CD8-positive, alpha-beta memory T cell (primary cell): ENCODE measurements around the gene FAM163A. TPM values are rescaled to one million over a fixed set of nuclear protein-coding genes. Genes with fewer than 3 reads are reported as not detected.
"Not testable (repeated sequence)": the region's sequence is repeated elsewhere in the genome, so short reads cannot be mapped to it uniquely, and the experiment has no call there.

ENCODE experiments used
- CTCF ChIA-PET: fragments of 350-600 bp; sonication (Branson Sonifier 250); formaldehyde crosslinking; loops from one replicate; lab custom pipeline; 2021; ENCODE audit warnings: antibody characterized with exemption; lab: Charles Lee
- POLR2A ChIA-PET: fragments of 350-600 bp; sonication (Branson Sonifier 250); formaldehyde crosslinking; loops from one replicate; lab custom pipeline; 2021; ENCODE audit warnings: antibody characterized with exemption; lab: Charles Lee
- DNase-seq, 5 donors: peaks; one replicate each; pipeline versions ENCODE4 v3.0.0 to v3.0.0-alpha.2; 2020 to 2022; ENCODE audit warnings: mixed read lengths in 1 of 5
- H3K27ac ChIP-seq: one replicate; pipeline ENCODE4 v1.7.0; 2013; ENCODE audit warnings: low read depth, mild to moderate bottlenecking, low read length, moderate library complexity
- H3K27me3 ChIP-seq: 2 replicates; pipeline ENCODE4 v1.7.0; 2013; ENCODE audit warnings: low read length, mild to moderate bottlenecking; ENCODE audit not compliant: insufficient read depth, poor library complexity, severe bottlenecking
- H3K36me3 ChIP-seq: 2 replicates; pipeline ENCODE4 v1.7.0; 2013; ENCODE audit warnings: mild to moderate bottlenecking, low read length, moderate library complexity; ENCODE audit not compliant: insufficient read depth
- H3K4me1 ChIP-seq: 2 replicates; pipeline ENCODE4 v1.7.0; 2013; ENCODE audit warnings: mild to moderate bottlenecking, low read length, moderate library complexity; ENCODE audit not compliant: insufficient read depth
- H3K4me3 ChIP-seq: 2 replicates; pipeline ENCODE4 v1.7.0; 2013; ENCODE audit warnings: mild to moderate bottlenecking, low read length
- H3K9me3 ChIP-seq: 2 replicates; pipeline ENCODE4 v1.7.0; 2013; ENCODE audit warnings: mild to moderate bottlenecking, low read length
- H3K27ac Mint-ChIP-seq, 8 donors: one replicate each; pipeline ENCODE4 v1.8.0; 2020 to 2021; ENCODE audit warnings: mixed read lengths in 8 of 8, mild to moderate bottlenecking in 6 of 8, inconsistent platforms in 3 of 8, moderate library complexity in 3 of 8
- H3K27me3 Mint-ChIP-seq, 2 donors: one replicate each; pipeline ENCODE4 v1.8.0; 2020 to 2021; ENCODE audit warnings: mixed read lengths in 2 of 2, mild to moderate bottlenecking in 1 of 2, moderate library complexity in 1 of 2
- H3K36me3 Mint-ChIP-seq, 3 donors: one replicate each; pipeline ENCODE4 v1.8.0; 2020 to 2021; ENCODE audit warnings: mixed read lengths in 3 of 3, inconsistent platforms in 1 of 3, mild to moderate bottlenecking in 1 of 3
- H3K4me1 Mint-ChIP-seq, 3 donors: one replicate each; pipeline ENCODE4 v1.8.0; 2020 to 2021; ENCODE audit warnings: mixed read lengths in 3 of 3, inconsistent platforms in 1 of 3, mild to moderate bottlenecking in 1 of 3
- H3K4me3 Mint-ChIP-seq, 7 donors: one replicate each; pipeline ENCODE4 v1.8.0; 2020 to 2021; ENCODE audit warnings: mixed read lengths in 7 of 7, mild to moderate bottlenecking in 6 of 7, moderate library complexity in 4 of 7, inconsistent platforms in 2 of 7
- H3K9me3 Mint-ChIP-seq, 5 donors: one replicate each; pipeline ENCODE4 v1.8.0; 2020 to 2022; ENCODE audit warnings: mixed read lengths in 5 of 5, mild to moderate bottlenecking in 3 of 5, moderate library complexity in 2 of 5, inconsistent platforms in 1 of 5
- polyA plus RNA-seq: library from polyadenylated mRNA; unstranded; fragments of 300-500 nt; fragmentation: Illumina TruSeq; gene quantifications from one replicate; pipeline ENCODE4 v1.2.3, GENCODE V29; 2021
- total RNA-seq, 2 experiments: library from RNA; stranded (reverse); gene quantifications; one replicate each; pipeline ENCODE4 v1.2.3, GENCODE V29; 2021

The FAM163A gene
- total and polyA plus RNA-seq, 3 experiments from 2014 or later = not detected

GRCh38 chr1:179798864-179799516, 55.9 kb downstream of the FAM163A start:
- Histone ChIP-seq H3K4me1 (no peaks in the 10 kb centered on the region), H3K27ac (no peak overlapping the region), H3K4me3 (no peak overlapping the region), H3K9me3 (no peaks in the 10 kb centered on the region), H3K27me3 (no peaks in the 10 kb centered on the region), H3K36me3 (no peaks in the 10 kb centered on the region)
- ChIA-PET POLR2A (no interaction called here), CTCF (interaction anchor here (1.5 to 2.3 kb wide), 2 partner anchors 11 to 16 kb away, joined by 8 to 10 read pairs; no protein-coding TSS in a partner anchor)
- no peak overlapping the region for H3K27ac Mint-ChIP-seq
- no peaks in the 10 kb centered on the region for H3K36me3 Mint-ChIP-seq
- H3K4me3 Mint-ChIP-seq = no peak overlapping the region
- peaks cover 0 to 6% of the 10 kb centered on the region in 2 donors for H3K27me3 Mint-ChIP-seq
- no peak for DNase-seq
- H3K9me3 Mint-ChIP-seq = no peaks in the 10 kb centered on the region
- H3K4me1 Mint-ChIP-seq = no peaks in the 10 kb centered on the region

- H3K4me1 ChIP-seq = no peaks in the 10 kb centered on the region
- H3K36me3 ChIP-seq = no peaks in the 10 kb centered on the region
- H3K9me3 ChIP-seq = no peaks in the 10 kb centered on the region
- H3K27me3 ChIP-seq = no peaks in the 10 kb centered on the region
- ChIA-PET POLR2A (no interaction called here), CTCF (interaction anchor here (1.1 to 1.5 kb wide), 2 partner anchors 10 to 14 kb away, joined by 3 to 4 read pairs; no protein-coding TSS in a partner anchor)
- no peaks in the 10 kb centered on the region for H3K36me3 Mint-ChIP-seq
- no peak for DNase-seq
- no peak overlapping the region for H3K4me3 ChIP-seq
- H3K4me3 Mint-ChIP-seq = no peak overlapping the region
- no peak overlapping the region for H3K27ac ChIP-seq
- peaks cover 5 to 6% of the 10 kb centered on the region in 2 donors for H3K27me3 Mint-ChIP-seq
- no peak overlapping the region for H3K27ac Mint-ChIP-seq
- no peaks in the 10 kb centered on the region for H3K4me1 Mint-ChIP-seq
- H3K9me3 Mint-ChIP-seq = no peaks in the 10 kb centered on the region
Observed at GRCh38 chr1:179800481-179800880, 57.4 kb downstream of the FAM163A start.

GRCh38 chr1:179803104-179803503, 60.0 kb downstream of the FAM163A start:
- no peaks in the 10 kb centered on the region for H3K36me3 ChIP-seq
- ChIA-PET CTCF (interaction anchor here (0.6 to 1.4 kb wide), 2 partner anchors 12 to 30 kb away, joined by 3 read pairs; no protein-coding TSS in a partner anchor), POLR2A (no interaction called here)
- no peaks in the 10 kb centered on the region for H3K4me1 ChIP-seq
- no peak overlapping the region for H3K27ac Mint-ChIP-seq
- no peaks in the 10 kb centered on the region for H3K4me1 Mint-ChIP-seq
- no peak overlapping the region for H3K27ac ChIP-seq
- no peaks in the 10 kb centered on the region for H3K9me3 ChIP-seq
- H3K9me3 Mint-ChIP-seq = no peaks in the 10 kb centered on the region
- H3K4me3 ChIP-seq = no peak overlapping the region
- no peaks in the 10 kb centered on the region for H3K27me3 ChIP-seq
- H3K36me3 Mint-ChIP-seq = no peaks in the 10 kb centered on the region
- no peak overlapping the region for H3K4me3 Mint-ChIP-seq
- peaks cover 5 to 13% of the 10 kb centered on the region in 2 donors for H3K27me3 Mint-ChIP-seq
- no peak for DNase-seq

- no peaks in the 10 kb centered on the region for H3K36me3 ChIP-seq
- H3K27ac ChIP-seq = no peak overlapping the region
- Mint-ChIP-seq H3K9me3 (no peaks in the 10 kb centered on the region), H3K36me3 (no peaks in the 10 kb centered on the region), H3K4me1 (no peaks in the 10 kb centered on the region), H3K27me3 (peaks cover 5 to 13% of the 10 kb centered on the region in 2 donors), H3K27ac (no peak overlapping the region), H3K4me3 (no peak overlapping the region)
- POLR2A ChIA-PET = no interaction called here
- no peak for DNase-seq
- CTCF ChIA-PET = no interaction called here
- H3K4me1 ChIP-seq = no peaks in the 10 kb centered on the region
- no peaks in the 10 kb centered on the region for H3K9me3 ChIP-seq
- no peak overlapping the region for H3K4me3 ChIP-seq
- no peaks in the 10 kb centered on the region for H3K27me3 ChIP-seq
Observed at GRCh38 chr1:179803918-179804317, 60.8 kb downstream of the FAM163A start.

- CTCF ChIA-PET, H3K36me3 Mint-ChIP-seq, H3K4me1 ChIP-seq, DNase-seq, H3K4me1 Mint-ChIP-seq, H3K4me3 ChIP-seq, H3K9me3 ChIP-seq, H3K27me3 ChIP-seq, H3K27ac ChIP-seq, H3K9me3 Mint-ChIP-seq, H3K27ac Mint-ChIP-seq, H3K4me3 Mint-ChIP-seq, POLR2A ChIA-PET, H3K36me3 ChIP-seq: not testable (repeated sequence)
- peaks cover 5 to 12% of the 10 kb centered on the region in 2 donors for H3K27me3 Mint-ChIP-seq
Observed at GRCh38 chr1:179804417-179804816, 61.3 kb downstream of the FAM163A start.

GRCh38 chr1:179805291-179806195, 62.5 kb downstream of the FAM163A start:
- Mint-ChIP-seq H3K27me3 (peaks cover 6 to 11% of the 10 kb centered on the region in 2 donors), H3K4me3 (no peak overlapping the region), H3K27ac (no peak overlapping the region), H3K4me1 (no peaks in the 10 kb centered on the region), H3K9me3 (no peaks in the 10 kb centered on the region), H3K36me3 (no peaks in the 10 kb centered on the region)
- peaks cover 3% of the 10 kb centered on the region for H3K4me1 ChIP-seq
- H3K27ac ChIP-seq = no peak overlapping the region
- DNase-seq = no peak
- no peak overlapping the region for H3K4me3 ChIP-seq
- H3K36me3 ChIP-seq = no peaks in the 10 kb centered on the region
- ChIA-PET CTCF (interaction anchor here (3.5 kb wide), 1 partner anchor 10 kb away, joined by 23 read pairs; no protein-coding TSS in a partner anchor), POLR2A (no interaction called here)
- H3K9me3 ChIP-seq = no peaks in the 10 kb centered on the region
- H3K27me3 ChIP-seq = no peaks in the 10 kb centered on the region

GRCh38 chr1:179806333-179806732, 63.2 kb downstream of the FAM163A start:
- no peak for DNase-seq
- H3K27me3 Mint-ChIP-seq = peaks cover 12 to 18% of the 10 kb centered on the region in 2 donors
- ChIA-PET CTCF (interaction anchor here (0.6 to 3.5 kb wide), 2 partner anchors 9 to 85 kb away, joined by 3 to 23 read pairs; no protein-coding TSS in a partner anchor), POLR2A (no interaction called here)
- H3K9me3 Mint-ChIP-seq = no peaks in the 10 kb centered on the region
- Histone ChIP-seq H3K27ac (no peak overlapping the region), H3K27me3 (no peaks in the 10 kb centered on the region), H3K9me3 (no peaks in the 10 kb centered on the region), H3K36me3 (no peaks in the 10 kb centered on the region), H3K4me1 (peaks cover 3% of the 10 kb centered on the region), H3K4me3 (no peak overlapping the region)
- H3K27ac Mint-ChIP-seq = no peak overlapping the region
- H3K4me3 Mint-ChIP-seq = no peak overlapping the region
- no peaks in the 10 kb centered on the region for H3K36me3 Mint-ChIP-seq
- no peaks in the 10 kb centered on the region for H3K4me1 Mint-ChIP-seq

GRCh38 chr1:179807291-179807690, 64.2 kb downstream of the FAM163A start:
- Histone ChIP-seq H3K36me3 (no peaks in the 10 kb centered on the region), H3K27me3 (no peaks in the 10 kb centered on the region), H3K4me1 (peaks cover 3% of the 10 kb centered on the region), H3K27ac (no peak overlapping the region), H3K4me3 (no peak overlapping the region), H3K9me3 (no peaks in the 10 kb centered on the region)
- H3K27me3 Mint-ChIP-seq = peaks cover 12 to 23% of the 10 kb centered on the region in 2 donors
- ChIA-PET POLR2A (no interaction called here), CTCF (interaction anchor here (3.5 kb wide), 1 partner anchor 8 kb away, joined by 23 read pairs; no protein-coding TSS in a partner anchor)
- no peaks in the 10 kb centered on the region for H3K4me1 Mint-ChIP-seq
- no peak for DNase-seq
- no peak overlapping the region for H3K27ac Mint-ChIP-seq
- H3K9me3 Mint-ChIP-seq = no peaks in the 10 kb centered on the region
- no peaks in the 10 kb centered on the region for H3K36me3 Mint-ChIP-seq
- H3K4me3 Mint-ChIP-seq = no peak overlapping the region
